ENCODE results near the gene VPS33A.

GRCh38 chr12:122215771-122216170 is 50.5 kb downstream of the VPS33A start:
- TF ChIP-seq CTCF (IDR thresholded peaks at IDR 0.05; ENCODE audit: extremely low read depth in 1 of 2, insufficient read depth in 1 of 2, low read depth in 1 of 2, low read length in 2 of 2) (no peak), POLR2AphosphoS5 (IDR thresholded peaks at IDR 0.05; ENCODE audit: insufficient read depth, low read depth, low read length) (no peak)
